DMS114 treated with DMSO at 0.1 percent for 48 hours (cell line): ENCODE measurements around the gene ZNF516.

Experiments used
- DNase-seq: peaks from one replicate; lab custom pipeline; 2025; ENCODE audit not compliant: unreplicated experiment; lab: John Stamatoyannopoulos, UW

ZNF516 gene

DNA sequence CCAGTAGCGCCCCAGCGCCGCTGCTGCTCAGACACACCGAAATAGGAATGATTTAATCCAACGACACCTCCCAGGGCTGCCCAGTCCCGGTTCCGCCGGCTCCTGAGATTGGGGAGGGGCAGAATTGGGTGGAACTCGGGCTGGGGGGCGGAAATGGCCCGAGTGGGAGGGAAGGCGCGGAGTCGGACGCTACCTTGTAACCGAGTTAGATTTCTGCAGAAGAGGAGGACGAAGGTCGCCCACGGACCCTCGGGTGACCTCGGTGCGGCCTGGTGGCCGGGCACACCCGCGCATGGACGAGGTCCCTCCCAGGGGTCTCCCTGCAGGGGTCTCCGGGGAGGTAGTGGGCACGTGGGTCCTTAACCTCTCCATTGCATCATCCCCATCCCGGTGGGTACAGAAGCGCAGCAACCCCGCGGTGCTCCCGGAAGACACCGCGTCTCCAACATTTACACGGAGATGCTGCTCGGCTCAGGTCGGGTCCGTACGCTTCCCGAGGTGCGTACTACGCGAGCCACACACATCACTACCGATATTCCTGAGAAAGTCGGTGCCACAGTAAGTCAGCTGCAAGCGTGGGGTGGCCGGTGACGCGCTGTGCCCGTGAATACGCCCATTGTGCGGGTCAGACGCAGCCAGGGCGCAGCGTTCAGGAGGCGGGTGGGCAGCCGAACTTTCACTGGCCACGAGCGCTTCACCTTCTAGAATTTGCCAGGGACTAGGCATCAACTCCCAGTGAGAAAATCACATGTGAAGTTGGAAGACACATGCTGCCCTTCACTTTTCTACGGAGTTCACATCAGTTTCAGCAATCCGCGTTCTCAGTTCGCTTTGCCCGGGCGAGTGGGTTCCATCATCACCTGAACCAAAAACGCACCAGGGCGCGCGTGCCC lies 3.0 kb downstream of the ZNF516 start:
- DNase-seq, result no peak

DNA sequence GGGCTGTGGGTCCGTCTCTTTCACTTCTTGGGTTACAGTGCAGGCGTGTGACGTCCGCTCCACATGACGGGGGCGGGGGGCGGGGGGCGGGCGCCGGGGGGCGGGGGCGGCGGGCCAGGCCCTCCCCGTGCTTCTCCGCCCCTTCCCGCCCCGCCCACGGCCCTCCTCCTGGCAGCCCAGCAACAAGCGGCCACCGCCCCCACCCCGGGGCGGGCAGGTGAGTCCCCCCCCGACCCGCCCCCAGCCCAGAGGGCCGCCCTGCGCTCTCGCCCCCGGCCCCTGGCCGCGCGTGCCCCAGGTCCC lies 3.6 kb downstream of the ZNF516 start:
- DNase-seq, result no peak

DNA sequence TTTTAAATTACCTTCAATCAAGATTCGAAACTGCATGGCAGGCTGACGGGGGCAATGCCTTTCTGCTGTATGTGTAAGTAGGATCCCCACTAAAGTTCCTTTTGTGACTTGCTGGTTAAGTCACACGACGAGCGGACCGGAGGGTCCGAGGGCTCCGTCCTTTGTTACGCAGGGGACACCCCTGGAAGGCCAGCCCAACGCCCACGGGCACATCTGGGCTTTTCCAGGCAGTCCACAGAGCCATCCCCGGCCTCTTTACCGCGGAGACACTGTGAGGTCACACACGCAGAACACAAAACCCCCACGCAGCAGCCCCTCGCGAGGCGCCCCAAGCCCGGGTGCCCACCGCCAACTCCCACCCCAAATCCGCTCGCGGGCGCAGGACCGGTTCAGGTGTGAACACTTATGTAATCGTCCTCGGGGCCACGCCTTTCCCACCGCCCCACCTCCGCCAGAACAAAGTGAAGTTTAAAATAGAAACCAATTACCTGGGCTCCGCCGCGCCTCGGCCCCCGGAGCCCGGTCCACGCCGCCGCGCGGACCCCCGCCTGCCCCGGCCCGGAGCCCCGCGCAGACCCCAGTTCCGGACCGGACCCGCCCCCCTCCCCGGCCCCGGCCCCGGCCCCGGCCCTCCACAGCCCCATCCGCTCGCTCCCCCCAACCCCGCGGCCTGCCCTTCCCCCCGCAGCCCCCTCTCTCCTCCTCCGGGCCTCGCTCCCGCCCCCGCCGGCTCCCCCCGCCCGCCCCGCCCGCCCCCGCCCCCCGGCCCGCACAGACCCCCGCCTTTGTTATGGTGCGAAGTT lies 4.2 kb downstream of the ZNF516 start:
- no peak for DNase-seq

DNA sequence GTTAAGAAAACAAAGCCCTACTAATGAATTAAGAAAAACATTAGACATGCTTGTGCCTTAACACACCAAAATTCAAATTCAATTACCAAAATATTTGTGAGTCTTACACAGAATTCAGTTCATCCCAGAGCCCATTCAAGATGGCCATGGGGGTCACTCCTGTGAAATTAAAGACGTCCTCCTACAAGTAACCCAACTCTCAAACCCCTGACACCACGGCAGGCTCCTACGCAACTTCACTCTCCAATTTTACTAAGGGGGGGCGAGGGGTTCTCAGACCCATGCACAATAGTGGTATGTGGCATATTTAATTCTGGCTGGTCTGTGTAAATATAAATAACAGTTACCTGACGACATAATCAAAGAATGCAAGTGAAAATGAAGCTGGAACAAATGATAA lies 5.0 kb downstream of the ZNF516 start:
- no peak for DNase-seq

DNA sequence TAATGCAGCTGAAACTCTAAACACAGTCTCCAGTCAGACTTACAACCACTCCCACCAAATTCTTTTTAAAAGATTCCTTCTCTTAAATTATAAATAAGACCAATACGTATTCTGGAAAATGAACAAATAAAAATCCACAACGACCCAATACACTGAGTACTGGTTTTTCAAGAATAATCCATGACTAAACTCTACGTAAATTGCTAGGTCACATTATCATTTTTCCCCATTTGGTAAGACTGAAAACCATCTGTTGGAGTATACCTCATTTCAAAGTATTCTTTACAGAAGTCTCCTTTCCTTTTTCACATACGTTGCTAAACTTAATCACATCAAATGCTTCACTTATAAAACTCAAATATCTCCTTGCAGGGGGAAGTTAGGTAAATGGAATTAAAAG lies 6.0 kb downstream of the ZNF516 start:
- no peak for DNase-seq

DNA sequence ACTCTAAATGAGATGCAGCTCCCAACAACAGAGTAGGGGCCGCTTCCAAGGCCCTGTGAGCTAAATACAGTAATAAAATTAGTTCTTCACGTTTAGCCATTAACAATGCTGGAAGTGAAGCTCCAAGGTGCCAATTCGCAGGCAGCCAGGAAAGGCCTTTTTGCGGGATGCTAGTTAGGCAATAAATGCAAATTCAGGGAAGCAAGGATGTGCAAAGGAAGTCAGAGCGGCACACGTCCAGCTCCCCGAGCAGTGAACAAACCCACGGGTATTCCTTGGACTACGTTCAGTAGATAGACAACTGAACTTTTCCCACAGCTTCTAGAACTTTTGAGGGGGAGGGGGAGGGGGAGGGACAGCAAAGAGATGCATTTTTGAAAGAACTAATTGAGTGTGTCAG lies 6.9 kb downstream of the ZNF516 start:
- DNase-seq, result no peak

DNA sequence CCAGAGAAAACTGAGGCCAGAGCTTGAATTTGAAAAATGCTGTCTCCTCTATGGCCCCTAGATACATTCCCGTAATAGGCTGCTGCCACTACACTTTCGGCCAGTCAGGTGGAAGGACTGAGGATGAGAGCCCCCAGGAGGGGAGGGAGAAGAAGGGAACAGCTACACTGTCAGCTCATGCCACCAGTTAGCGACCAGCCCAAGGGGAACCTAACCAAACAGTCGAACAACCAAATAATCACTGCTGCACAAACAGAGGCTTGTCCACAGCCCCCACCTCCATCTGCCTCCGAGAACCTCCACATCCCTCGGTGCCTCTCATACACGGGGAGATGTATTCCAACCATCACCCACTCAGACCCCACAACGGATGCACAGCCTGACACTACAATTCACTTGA lies 7.3 kb downstream of the ZNF516 start:
- DNase-seq, result no peak

DNA sequence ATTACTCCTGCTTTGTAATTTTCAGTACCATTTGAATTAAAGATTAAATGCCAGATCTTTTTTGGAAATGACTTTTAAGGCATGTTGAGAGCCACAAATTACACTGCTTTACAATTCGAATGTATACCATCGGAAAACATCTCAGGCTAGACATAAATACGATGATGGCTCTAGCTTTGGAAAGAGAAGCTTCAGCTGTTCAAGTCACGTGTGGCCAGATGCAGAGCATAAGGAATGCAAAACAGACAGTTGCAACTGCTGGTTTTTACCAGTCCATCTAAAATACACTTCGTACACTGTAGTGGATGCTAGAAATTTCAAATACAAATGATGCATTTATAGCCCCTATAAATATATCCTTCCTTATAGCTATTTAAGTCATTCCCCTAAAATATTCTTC lies 8.0 kb downstream of the ZNF516 start:
- DNase-seq, result no peak

DNA sequence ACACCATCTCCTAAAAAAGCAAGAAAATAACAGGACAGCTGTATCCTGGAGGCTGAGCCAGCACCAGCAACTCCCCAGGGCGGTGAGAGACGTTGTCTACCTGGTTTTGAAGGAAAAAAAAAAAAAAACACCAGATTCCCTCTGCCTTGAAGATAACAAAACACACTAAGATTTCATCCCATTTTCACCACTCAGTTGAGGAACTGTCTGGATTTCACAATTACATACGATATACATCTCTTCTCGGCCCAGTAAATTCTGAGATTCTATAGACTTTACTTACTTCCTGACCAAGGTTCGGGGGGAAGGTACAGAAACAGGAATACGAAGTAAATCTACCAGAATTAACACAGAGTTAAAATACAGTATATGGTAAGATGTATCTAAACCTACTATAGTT lies 8.5 kb downstream of the ZNF516 start:
- DNase-seq, result no peak

DNA sequence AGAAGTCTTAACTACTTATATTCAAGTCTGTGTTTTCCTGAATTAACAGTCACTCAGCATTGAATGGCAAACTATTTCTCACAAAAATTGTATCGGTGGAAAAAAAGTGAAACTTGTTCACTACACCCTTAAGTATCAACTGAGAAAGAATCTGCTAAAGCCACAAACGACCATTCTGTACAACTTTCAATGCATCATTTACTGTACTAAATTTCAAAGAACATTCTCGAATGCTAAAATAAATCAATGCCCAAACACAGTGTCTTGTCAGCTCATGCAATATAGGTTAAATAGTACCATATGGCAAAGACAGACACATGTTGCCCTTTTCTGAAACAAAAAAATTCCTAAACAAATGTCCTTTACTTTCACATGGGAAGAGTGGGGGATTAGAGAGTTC lies 9.0 kb downstream of the ZNF516 start:
- DNase-seq, result no peak

DNA sequence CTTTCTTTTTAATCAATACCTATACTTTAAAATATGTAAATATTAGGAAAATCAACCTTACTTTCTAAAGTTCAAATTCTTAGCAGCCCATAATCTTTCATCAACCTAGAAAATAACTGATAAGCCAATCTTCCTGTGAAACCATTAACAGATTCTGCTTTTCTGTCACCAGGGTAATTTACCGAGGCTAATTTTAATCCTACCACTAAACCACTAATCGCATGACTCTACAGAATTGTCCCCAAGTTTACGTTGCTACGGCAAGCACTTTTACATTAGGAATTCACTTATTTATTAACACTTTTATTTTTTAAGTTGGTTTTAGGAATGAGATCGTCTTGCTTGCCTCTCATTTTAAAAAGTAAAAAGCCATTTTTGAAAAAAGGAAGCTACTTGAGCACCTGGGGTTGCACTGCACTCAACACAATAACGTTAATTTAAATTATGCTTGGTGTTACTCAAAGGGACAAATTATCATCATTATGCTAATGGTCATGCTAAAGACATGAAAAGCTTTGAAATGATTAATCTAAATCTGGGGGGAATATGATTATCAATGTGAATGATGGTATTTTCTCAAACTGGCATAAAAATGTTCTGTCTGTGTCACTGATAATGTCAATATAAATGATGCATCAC lies 10.2 kb downstream of the ZNF516 start:
- no peak for DNase-seq

DNA sequence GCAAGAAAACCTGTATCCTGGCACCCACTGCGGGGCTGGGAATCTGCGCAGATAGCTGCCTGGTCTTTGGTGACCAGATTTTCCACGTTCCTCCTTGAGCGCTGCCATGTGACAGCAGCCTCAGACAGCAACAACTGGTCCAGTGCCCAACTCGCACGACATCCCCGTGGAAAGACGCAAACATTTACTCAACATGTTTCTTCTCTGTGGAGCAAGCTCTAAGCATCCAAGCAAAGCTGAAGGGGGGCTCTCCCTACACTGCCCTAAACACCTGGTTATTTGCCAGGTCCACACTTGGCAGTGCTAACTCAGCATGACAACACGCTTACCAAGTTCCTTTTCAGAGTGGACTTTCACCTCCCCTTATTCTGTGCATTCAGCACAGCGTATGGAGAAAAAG lies 11.3 kb downstream of the ZNF516 start:
- DNase-seq, result no peak

DNA sequence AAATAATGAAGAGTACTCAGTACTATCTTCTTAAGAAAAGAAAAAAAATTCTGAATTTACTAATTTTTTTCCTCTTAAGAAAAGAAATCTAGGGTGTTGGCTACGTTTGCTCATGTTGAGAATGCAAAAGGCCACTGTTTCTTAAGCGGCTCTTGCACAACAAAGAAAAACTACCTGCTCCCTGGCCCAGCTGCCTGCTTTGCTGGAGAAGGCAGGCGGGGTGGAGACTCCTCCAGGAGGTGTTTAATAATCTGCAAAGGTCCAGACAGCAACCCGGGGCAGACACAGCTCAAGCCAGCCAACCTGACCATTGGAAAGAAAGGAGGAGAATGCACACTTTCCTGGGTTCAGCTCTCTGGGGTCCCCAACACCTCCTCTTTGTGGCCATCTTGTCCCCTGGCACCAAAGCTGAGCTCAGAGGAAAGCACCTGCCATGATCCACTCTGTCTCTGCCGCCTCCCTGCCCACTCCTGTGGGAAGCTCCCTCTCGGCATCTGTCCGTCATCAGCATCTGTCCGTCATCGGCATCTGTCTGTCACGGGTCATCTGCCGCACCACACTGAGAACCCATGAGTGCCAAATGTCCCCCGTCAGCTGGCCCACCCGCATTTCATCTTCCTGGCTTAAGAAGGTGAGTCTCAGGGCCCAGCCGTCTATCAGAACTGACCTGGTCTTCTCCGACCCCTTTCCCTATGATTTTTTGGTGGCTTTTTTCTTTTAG lies 11.9 kb downstream of the ZNF516 start:
- DNase-seq, result no peak

DNA sequence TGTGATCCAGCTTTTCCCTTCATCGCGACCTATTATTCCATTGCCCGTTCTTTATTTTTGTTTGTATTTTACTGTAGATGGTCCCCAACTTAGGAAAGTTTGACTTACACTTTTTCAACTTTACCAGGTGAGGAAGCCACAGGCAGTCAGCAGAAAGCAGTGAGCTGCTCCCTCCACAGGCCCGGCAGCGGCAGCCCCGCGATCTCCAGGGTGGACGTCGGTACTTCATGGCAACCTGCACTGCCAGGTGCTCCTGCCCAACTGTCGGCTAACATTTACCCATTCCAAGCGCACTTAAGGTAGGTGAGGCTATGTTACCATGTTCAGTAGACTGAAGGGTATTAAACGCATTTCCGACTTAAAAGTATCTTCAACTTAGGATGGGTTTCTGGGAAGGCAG lies 12.8 kb downstream of the ZNF516 start:
- DNase-seq, result no peak

DNA sequence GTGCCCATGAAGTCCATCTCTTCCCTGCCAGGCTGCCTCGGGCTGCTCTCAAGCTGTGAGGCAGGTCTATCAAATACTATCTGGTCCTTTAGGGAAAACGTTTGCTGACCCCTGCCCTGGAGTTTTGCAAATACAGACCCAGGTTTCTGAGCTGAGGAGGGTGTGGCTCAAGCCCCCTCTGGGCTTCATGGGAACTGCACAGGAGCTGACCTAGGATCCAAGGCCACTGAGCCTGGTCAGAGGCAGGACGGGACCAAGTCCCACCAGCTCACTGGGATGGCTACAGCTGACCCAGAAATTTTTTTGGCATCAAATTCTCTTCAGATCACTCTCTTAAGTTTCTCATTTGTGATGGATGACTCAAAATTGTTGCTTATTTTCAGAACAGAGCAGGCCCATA lies 14.1 kb downstream of the ZNF516 start:
- no peak for DNase-seq

DNA sequence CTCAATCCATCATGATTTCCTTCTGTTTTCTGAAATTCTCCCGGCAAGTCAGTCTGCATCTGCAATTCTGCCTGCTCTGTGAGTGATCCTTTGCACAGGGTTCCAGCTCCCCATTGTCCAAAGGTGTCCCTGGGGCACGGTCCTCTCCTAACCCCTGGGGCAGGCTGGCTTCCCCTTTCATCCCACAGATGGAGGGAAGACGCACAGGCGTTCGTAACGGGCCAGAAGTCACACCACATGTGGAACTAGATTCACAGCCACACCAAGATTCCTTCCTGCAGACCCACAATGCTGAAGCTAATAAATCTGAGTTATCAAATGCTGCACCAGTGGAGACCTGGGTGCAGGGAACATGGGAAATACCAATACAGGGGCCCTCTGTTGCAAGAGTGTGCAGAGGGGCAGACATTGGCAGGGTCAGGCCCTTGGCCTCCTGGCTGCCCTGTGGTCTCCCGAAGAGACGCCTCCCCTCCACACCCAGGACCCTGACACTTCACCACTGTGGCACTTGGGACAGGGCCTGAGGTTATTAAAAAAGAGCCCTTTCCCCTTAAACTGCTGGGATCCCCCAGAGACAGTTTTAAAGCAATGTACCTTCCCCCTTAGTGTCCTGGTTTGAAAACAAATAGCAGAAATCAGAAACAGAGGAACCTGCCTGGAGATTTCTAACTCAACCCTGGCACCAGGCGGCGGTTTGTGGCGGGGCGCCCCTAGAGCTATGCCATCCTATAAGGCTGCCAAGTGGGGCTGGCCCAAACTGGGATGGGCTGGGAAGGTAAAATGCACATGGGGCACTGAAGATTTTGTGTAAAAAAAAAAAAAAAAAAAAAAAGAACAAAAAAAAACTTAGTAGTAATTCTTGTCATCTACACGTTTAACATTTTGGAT lies 15.4 kb downstream of the ZNF516 start:
- DNase-seq, result no peak

DNA sequence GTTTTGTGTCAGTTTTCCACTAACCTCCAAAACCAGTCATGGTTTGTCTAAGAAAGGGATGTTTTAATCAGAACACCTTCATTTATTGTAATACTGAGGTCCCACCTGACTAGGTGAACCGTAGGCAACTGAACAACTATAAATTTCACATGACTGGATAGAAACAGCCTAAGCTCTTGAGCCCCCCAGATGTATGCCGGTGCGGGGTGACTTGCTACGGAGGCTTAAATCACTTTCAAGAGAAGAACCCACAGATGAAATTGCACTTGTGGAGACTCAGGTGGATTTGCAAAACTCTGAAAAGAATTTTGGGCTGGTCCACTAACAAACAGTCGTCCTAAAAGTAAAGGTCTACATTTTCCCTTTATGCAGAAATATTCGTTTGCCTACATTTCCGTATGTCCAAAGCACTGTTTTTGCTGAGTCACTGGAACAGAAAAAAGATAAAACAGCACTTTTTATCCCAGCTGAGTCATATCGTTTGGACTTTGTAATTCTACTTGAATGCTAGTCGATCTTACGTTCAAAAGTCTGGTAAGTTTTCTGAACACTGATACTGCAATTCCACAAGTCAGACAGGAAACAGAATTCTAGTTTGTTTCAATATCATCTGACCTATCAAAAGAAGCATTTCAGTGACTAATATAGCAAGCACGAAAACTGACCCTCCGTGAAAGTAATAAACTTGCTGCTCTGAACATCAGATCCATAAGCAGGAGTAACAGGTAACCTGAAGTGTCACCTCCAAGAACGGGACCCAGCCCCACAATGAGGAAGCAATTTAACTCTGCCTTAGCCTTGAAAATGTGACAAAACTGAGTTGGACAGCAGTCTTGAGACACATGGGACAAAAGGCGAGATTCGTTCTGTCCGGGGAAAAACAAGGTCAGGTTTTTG lies 18.1 kb downstream of the ZNF516 start:
- DNase-seq, result no peak

DNA sequence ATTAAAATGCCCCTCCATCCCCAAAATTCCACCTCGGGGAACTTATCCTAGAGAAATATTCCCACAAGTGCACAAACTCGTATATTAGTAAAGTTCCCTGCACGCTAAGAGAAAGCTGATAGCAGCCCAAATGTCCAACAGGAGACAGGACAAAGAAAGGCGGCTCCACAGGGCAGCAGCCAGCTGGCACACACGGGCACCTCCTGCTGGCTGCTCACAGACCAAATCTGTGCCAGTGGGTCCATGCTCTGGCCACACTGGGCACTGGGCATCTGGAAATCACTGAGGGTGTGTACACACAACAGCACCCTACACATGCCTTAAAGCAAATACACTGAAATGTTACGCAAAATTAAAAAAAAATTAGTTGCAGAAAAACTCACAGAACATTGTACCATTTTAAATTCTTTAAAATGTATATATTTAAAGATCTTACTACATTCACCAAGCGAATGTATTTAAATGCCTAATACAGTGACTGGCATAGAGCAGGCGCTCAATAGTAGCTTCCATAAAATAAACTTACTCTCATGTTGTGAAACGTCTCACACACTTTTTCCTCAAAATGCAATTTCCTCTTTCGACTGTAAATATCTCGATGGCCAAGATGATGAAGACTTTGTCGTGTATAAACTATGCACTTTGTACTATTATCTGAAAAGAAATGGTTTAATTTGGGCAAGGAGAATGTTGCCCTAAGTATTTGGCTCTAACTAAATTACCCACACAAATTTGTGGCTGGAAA lies 19.4 kb downstream of the ZNF516 start:
- no peak for DNase-seq

DNA sequence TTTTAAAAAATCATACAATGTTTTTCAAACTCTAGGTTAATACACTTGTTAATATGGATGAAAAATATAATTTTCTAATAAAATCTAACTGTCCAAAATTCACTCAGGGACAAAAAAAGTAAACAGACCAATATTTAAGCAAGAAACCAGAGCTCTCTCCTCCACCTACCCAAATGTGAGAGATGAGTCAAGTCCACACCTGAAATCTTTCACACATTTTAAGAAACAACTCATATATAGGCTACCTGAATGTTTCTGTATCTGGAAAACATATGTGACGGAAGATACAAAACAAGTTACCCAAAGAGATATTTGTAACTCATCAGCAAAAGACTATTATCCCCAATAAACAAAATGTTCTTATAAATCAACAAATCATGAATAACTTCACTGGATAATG lies 20.2 kb downstream of the ZNF516 start:
- DNase-seq, result no peak
